Activated CD4-positive, alpha-beta T cell treated with anti-CD3 and anti-CD28 coated beads, Interleukin-2, amount 10 ng/mL, durations not matched to agents 7 days and 5 days (primary cell): ENCODE measurements around the gene MCOLN3. TPM values are rescaled to one million over a fixed set of nuclear protein-coding genes. Genes with fewer than 3 reads are reported as not detected.
A peak's percentile ranks its signal among the peaks of the same experiment; 100 is the strongest.
"Not testable (repeated sequence)": the region's sequence is repeated elsewhere in the genome, so short reads cannot be mapped to it uniquely, and the experiment has no call there.

ENCODE experiments used
- CTCF ChIA-PET: fragments of 350-600 bp; sonication (Branson Sonifier 250); formaldehyde crosslinking; loops from one replicate; lab custom pipeline; 2021; ENCODE audit warnings: antibody characterized with exemption; lab: Charles Lee
- POLR2A ChIA-PET: fragments of 350-600 bp; sonication (Branson Sonifier 250); formaldehyde crosslinking; loops from one replicate; lab custom pipeline; 2021; ENCODE audit warnings: antibody characterized with exemption; lab: Charles Lee
- DNase-seq: peaks from one replicate; pipeline ENCODE4 v3.0.0-alpha.2; 2020
- H3K27ac Mint-ChIP-seq: one replicate; pipeline ENCODE4 v1.8.0; 2021; ENCODE audit warnings: mild to moderate bottlenecking, moderate library complexity, mixed read lengths
- H3K27me3 Mint-ChIP-seq: one replicate; pipeline ENCODE4 v1.8.0; 2021; ENCODE audit warnings: mixed read lengths
- H3K36me3 Mint-ChIP-seq: one replicate; pipeline ENCODE4 v1.8.0; 2021; ENCODE audit warnings: low read depth, mixed read lengths
- H3K4me1 Mint-ChIP-seq: one replicate; pipeline ENCODE4 v1.8.0; 2021; ENCODE audit warnings: mixed read lengths
- H3K4me3 Mint-ChIP-seq: one replicate; pipeline ENCODE4 v1.8.0; 2021; ENCODE audit warnings: mild to moderate bottlenecking, moderate library complexity, mixed read lengths
- H3K9me3 Mint-ChIP-seq: one replicate; pipeline ENCODE4 v1.8.0; 2021; ENCODE audit warnings: mixed read lengths
- total RNA-seq, 2 experiments: library from RNA; stranded (reverse); gene quantifications; one replicate each; pipeline ENCODE4 v1.2.3, GENCODE V29; 2021

The MCOLN3 gene
- total RNA-seq, 2 experiments from 2014 or later = 3.1 to 3.5 TPM

DNA sequence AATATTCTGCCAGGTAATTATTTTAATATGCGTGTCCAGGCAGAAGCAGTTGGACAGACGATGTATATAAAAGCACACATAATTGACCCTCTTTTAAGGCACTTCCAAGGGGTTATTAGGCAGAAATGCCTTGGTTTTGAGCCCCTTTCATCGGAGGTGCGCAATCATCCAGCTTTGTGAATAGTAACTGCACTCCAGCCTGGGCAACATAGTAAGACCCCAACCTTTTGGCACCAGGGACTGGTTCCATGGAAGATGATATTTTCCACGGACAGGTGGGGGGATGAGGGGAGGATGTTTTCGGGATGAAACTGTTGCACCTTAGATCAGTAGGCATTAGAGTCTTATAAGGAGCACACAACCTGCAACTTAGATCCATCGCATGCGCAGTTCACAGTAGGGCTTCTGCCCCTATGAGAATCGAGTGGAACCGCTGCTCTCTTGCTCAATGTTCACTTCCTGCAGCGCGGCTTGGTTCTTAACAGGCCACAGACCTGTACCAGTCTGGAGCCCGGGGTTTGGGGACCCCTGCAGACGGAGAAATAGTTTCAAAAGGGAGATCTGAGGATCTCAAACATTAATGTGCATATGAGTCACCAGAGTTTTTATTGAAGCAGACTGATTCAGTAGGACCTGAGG, 49.5 kb downstream of the MCOLN3 start:
- ChIA-PET CTCF (interaction anchor here (1.3 kb wide), 1 partner anchor 54 kb away, joined by 4 read pairs; no protein-coding TSS in a partner anchor), POLR2A (no interaction called here)
- peaks cover 50% of the 10 kb centered on the region for H3K4me1 Mint-ChIP-seq
- DNase-seq = peak; percentile 62
- H3K27me3 Mint-ChIP-seq = peaks cover 46% of the 10 kb centered on the region
- peaks cover 7% of the 10 kb centered on the region for H3K9me3 Mint-ChIP-seq
- peak overlapping the region; percentile 75 for H3K4me3 Mint-ChIP-seq
- H3K36me3 Mint-ChIP-seq = peaks cover 21% of the 10 kb centered on the region
- H3K27ac Mint-ChIP-seq = peak overlapping the region; percentile 81

DNA sequence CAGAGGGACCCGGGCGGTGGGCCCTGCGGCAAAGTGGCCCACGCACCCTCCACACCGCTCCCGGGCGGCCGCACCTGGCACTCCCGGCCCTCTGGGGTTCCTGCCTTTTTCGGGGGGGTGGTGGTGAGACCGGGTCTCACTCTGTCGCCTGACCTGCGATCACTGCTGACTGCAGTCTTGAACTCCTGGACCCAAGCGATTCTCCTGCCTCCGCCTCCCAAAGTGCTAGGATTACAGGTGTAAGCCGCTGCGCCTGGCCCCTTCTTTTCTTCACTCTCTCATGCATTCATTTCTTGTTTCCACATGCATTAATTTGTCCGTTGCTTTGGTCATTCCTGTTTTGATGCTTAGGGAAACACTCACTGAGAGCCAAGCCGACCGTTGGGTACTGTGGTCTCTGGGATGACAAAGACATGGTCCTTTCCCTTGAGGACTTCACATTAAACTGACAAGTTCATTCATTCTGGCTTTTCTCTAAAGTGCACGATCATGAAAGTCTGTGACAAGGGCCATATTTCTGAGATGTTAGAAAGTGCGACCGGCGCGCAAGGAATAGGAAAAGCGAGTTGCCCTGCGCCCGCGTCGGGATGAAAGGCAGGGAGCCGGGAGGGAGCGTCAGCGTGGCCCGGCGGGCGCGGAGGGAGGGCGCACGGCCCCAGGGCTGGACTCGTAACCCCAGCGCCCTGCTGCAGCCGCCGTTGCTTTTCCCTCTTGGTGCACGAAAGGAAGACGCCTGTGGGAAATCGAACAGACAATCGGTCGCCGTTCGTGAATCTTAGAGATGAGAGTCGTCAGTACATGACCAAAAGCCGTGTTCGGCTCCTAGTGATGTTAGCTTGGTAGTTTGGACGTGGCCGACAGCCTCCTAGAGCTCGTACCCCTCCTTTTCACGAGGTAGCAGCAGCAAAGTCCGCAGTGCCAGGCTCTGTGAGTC, 50.4 kb downstream of the MCOLN3 start:
- ChIA-PET CTCF (interaction anchor here (1.3 kb wide), 1 partner anchor 53 kb away, joined by 4 read pairs; no protein-coding TSS in a partner anchor), POLR2A (no interaction called here)
- peaks cover 16% of the 10 kb centered on the region for H3K36me3 Mint-ChIP-seq
- H3K4me1 Mint-ChIP-seq = peaks cover 52% of the 10 kb centered on the region
- peak overlapping the region; percentile 75 for H3K4me3 Mint-ChIP-seq
- peak overlapping the region; percentile 82 for H3K27ac Mint-ChIP-seq
- peaks cover 2% of the 10 kb centered on the region for H3K9me3 Mint-ChIP-seq
- peaks cover 40% of the 10 kb centered on the region for H3K27me3 Mint-ChIP-seq
- no peak for DNase-seq

DNA sequence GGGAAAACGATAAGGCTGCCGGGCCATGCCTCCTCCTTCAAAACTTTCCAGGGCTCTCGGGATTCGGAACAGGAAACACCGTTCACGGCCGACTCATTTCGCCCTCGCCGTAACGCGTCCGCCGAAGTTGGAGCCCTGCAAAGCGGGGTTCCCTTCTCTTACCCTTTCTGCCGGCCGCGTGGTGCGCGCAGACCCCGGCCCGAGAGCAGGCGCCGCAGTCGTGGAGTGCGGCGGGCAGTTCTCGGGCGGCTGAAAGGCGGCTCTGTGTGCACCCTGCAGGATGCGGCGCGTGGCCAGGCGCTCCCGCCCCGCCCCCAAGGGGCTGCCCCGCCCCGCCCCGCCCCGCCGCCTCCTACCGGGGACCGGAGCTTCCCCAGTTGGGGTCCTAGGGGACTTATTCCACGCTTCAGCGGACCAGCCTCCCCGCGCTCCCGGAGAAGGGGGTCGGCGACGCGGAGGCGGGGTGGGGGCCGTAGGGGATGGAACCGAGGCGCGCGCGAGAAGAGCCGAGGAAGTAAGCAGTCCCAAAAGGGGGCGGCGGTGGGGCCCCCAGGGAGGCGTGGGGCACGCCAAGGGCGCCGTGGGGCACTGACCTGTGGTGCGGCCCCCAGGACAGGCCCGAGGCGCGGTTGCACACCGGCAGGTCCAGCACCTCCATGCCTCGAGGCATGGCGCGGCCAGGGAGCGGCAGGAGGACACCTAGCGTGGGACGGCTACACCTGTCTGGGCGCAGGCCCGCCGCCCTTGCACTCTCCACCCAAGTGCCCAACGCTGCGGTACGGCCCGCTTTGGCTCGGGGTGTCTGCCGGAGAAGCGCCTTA, 51.2 kb downstream of the MCOLN3 start, which contains the start of gene MCOLN2:
TSS of gene MCOLN2 (minus strand) at position 268 of the 821 bp plus-strand sequence. CDS start at position 27, 241 bp downstream.
- Mint-ChIP-seq H3K27me3 (peaks cover 36% of the 10 kb centered on the region), H3K36me3 (peaks cover 12% of the 10 kb centered on the region), H3K4me3 (peak within 1 kb of the TSS; percentile 75), H3K9me3 (no peaks in the 10 kb centered on the region), H3K4me1 (peaks cover 58% of the 10 kb centered on the region), H3K27ac (peak within 1 kb of the TSS; percentile 83)
- CTCF ChIA-PET = interaction anchor here (0.6 to 3.0 kb wide), 2 partner anchors 45 to 52 kb away, joined by 3 to 13 read pairs; no protein-coding TSS in a partner anchor
- peak; percentile 60 for DNase-seq
- POLR2A ChIA-PET = no interaction called here

DNA sequence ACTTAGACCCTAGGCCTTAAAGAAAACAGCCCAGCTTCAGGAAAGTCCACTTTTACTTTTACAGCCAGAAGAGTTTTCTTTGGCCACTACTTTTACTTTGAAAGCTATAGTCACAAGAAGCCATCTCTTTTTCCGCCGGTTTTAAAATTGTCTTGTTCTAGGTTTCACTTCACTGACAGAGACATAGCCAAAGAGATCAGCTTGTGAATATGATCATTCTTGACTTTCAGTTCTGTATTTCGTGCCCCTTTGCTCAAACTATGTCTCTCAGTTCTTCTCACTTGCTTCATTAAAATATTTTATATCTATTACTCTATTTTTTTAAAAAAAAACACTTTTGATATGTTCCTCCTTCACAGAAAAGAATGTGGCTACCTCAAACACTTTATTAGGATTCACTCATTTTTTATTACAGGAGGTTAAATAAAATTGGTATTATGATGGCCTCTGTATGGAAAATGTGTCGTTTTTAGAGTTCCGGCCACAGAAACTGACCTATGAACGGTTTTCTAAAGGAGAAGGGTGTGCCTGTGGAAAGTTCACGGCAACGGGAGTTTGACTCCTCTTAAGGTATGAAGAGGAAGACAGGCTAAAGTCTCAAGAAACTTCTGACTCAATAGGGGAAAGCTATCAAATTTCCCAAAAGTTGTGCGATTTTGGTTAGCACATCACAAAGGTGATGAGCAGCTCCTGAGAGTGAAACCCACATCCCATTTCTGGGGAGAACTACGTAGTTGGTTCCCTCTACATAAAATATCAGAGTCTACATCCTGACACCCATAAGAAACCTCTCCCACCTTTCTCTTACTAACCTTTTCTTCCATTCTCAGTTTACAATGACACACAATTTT, 52.6 kb downstream of the MCOLN3 start:
- peak overlapping the region; percentile 69 for H3K4me3 Mint-ChIP-seq
- no peaks in the 10 kb centered on the region for H3K9me3 Mint-ChIP-seq
- ChIA-PET POLR2A (no interaction called here), CTCF (interaction anchor here (0.7 to 3.0 kb wide), 5 partner anchors 51 to 1303 kb away, joined by 3 to 13 read pairs (median 5); partner anchors contain the start of gene C1orf52)
- peaks cover 58% of the 10 kb centered on the region for H3K4me1 Mint-ChIP-seq
- H3K27me3 Mint-ChIP-seq = peaks cover 24% of the 10 kb centered on the region
- peak overlapping the region; percentile 71 for H3K27ac Mint-ChIP-seq
- no peak for DNase-seq
- peaks cover 12% of the 10 kb centered on the region for H3K36me3 Mint-ChIP-seq

DNA sequence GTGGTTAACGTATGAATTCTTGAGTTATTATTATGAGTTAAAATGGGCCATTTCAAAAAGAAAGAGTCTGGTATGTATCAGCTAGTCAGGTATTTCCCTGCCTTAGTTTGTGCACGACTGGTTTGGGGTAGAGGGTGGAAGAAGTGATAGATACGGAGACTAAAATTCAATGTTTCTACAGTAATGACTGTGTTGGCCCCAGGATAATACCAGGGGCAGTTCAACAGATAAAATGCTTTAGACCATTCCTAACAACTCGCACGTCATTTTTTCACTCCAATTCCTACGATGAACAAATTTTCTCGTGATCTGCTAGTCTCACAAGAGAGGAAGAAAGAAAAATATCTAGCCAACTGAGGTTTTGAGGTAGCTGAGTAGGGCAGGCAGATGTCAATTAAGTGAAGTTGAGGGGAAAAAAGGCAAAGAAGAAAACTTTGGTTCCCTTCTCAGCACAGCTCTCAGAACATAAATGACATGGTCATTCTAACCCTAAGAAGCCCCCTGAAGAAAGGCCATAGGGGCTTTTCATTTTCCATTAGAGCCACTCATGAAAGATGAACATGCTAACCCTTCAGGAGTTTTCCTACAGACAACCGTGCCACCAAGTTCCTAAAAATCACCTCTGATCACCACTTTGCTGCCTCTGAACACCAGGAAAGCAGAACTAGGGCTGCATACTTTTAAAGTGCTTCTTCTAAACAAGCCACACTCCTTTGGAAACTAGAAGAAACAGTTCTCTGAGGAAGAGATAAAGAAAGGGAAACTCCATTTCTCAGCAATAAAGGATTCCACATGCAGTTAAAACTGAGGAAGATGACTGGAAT, 57.0 kb downstream of the MCOLN3 start:
- Mint-ChIP-seq H3K27me3 (no peaks in the 10 kb centered on the region), H3K4me1 (peaks cover 46% of the 10 kb centered on the region), H3K9me3 (no peaks in the 10 kb centered on the region), H3K27ac (peak overlapping the region; percentile 9), H3K4me3 (no peak overlapping the region), H3K36me3 (peaks cover 16% of the 10 kb centered on the region)
- no peak for DNase-seq
- ChIA-PET CTCF (interaction anchor here (0.9 to 2.3 kb wide), 5 partner anchors 9 to 53 kb away, joined by 4 to 5 read pairs (median 4); no protein-coding TSS in a partner anchor), POLR2A (no interaction called here)

DNA sequence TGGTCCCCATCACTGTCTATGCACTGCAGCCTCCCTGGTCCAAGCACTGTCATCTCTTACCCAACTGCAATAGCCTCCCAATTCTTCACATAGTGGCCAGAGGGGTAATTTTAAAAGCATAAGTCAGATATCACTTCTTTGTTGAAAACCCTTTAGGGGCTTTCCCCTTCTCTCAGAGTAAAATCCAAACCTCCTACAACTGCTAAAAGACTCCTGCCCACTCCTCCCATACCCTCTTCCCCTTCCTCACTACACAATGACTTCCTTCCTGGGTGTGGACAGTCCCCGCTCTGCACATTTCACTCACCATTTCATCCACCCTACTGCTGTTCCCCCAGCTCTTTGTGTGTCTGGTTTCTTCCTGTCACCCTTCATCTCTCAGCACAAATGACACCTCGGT, 59.7 kb downstream of the MCOLN3 start:
- Mint-ChIP-seq H3K27me3 (no peaks in the 10 kb centered on the region), H3K4me3 (peak overlapping the region; percentile 7), H3K27ac (peak overlapping the region; percentile 72), H3K4me1 (peaks cover 38% of the 10 kb centered on the region), H3K9me3 (no peaks in the 10 kb centered on the region), H3K36me3 (peaks cover 23% of the 10 kb centered on the region)
- no peak for DNase-seq
- POLR2A ChIA-PET = no interaction called here
- CTCF ChIA-PET = no interaction called here

DNA sequence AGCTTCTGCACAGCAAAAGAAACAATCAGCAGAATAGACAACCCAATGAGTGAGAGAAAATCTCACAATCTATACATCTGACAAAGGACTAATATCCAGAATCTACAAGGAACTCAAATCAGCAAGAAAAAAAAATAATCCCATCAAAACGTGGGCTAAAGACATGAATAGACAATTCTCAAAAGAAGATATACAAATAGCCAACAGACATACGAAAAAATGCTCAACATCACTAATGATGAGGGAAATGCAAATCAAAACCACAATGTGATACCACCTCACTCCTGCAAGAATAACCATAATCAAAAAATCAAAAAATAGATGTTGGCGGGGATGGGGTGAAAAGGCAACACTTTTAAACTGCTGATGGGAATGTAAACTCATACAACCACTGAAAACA, 61.7 kb downstream of the MCOLN3 start:
- peaks cover 27% of the 10 kb centered on the region for H3K4me1 Mint-ChIP-seq
- POLR2A ChIA-PET, H3K4me3 Mint-ChIP-seq, H3K9me3 Mint-ChIP-seq, H3K27me3 Mint-ChIP-seq, DNase-seq, CTCF ChIA-PET: not testable (repeated sequence)
- peak overlapping the region; percentile 21 for H3K27ac Mint-ChIP-seq
- peaks cover 23% of the 10 kb centered on the region for H3K36me3 Mint-ChIP-seq

DNA sequence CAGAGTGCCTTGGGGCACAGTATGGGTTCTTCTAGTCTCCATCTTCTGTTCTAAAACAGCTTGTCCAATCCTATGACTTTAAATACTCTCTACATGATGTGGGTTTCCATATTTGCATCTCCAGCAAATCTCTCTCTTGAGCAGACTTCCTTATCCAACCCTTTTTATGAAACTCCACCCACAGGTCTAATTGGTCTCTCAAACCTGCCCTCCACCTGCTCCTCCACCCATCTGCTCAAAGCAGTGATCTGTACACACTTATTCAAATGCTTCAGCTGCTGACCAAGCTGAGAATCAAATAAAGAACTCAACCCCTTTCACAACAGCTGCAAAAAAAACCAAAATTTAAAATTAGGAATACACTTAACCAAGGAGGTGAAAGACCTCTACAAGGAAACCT, 62.9 kb downstream of the MCOLN3 start:
- H3K4me1 Mint-ChIP-seq = peaks cover 23% of the 10 kb centered on the region

DNA sequence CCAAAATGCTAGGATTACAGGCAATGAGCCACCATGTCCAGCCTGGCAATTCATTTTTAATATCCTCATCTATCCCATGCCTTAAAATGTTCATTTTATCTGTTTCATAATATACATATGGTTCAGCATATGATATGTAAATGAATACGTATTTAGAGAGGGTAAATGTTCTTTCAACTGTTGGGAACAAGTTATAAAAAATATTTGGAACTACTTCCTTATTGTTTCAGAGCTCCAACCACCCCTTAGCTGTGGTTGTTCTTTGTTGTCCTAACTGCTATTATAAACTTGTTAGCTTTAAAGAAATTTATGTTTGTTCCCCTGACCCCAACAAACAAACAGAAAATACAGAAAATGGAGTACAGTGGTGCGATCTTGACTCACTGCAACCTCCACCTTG, 65.9 kb downstream of the MCOLN3 start:
- POLR2A ChIA-PET = no interaction called here
- Mint-ChIP-seq H3K4me1 (peaks cover 17% of the 10 kb centered on the region), H3K36me3 (peaks cover 33% of the 10 kb centered on the region), H3K9me3 (peaks cover 12% of the 10 kb centered on the region), H3K27me3 (peaks cover 9% of the 10 kb centered on the region), H3K27ac (no peak overlapping the region), H3K4me3 (no peak overlapping the region)
- no peak for DNase-seq
- CTCF ChIA-PET = interaction anchor here (1.4 kb wide), 1 partner anchor 9 kb away, joined by 4 read pairs; no protein-coding TSS in a partner anchor

More for the DNA sequence above, 62.9 kb downstream of the MCOLN3 start:
- Mint-ChIP-seq H3K4me3 (no peak overlapping the region), H3K36me3 (peaks cover 23% of the 10 kb centered on the region), H3K27me3 (peaks cover 2% of the 10 kb centered on the region), H3K27ac (no peak overlapping the region), H3K9me3 (peaks cover 7% of the 10 kb centered on the region)
- ChIA-PET POLR2A (no interaction called here), CTCF (interaction anchor here (0.6 to 1.4 kb wide), 2 partner anchors 26 to 57 kb away, joined by 3 read pairs; no protein-coding TSS in a partner anchor)
- no peak for DNase-seq

DNA sequence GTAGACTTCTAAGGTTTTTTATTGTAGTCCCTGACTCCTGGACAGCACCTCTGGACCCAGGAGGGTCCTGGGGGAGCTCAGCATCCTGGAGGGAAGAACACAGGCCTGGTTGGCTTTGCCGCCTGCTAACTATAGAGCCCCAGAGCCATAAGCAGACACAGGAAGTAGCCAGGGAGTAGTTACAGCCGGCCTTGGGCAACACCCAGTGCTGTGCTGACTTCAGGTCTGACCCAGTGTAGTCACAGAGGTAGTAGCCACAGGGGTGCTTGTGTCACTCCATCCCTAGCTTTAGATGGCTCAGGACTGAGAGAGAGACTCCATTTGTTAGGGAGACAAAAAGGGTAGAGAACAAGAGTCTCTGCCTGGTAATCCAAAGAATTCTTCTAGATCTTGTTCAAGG, 73.3 kb downstream of the MCOLN3 start:
- H3K4me3 Mint-ChIP-seq = no peak overlapping the region
- ChIA-PET POLR2A (no interaction called here), CTCF (interaction anchor here (0.7 to 1.3 kb wide), 2 partner anchors 27 to 31 kb away, joined by 3 to 4 read pairs; no protein-coding TSS in a partner anchor)
- peaks cover 7% of the 10 kb centered on the region for H3K9me3 Mint-ChIP-seq
- peaks cover 54% of the 10 kb centered on the region for H3K4me1 Mint-ChIP-seq
- peak overlapping the region; percentile 50 for H3K27ac Mint-ChIP-seq
- peaks cover 29% of the 10 kb centered on the region for H3K36me3 Mint-ChIP-seq
- DNase-seq = no peak
- peaks cover 4% of the 10 kb centered on the region for H3K27me3 Mint-ChIP-seq
